ENCODE measurements around the gene ISCA2.

GRCh38 chr14:74515891-74516412, 22.4 kb downstream of the ISCA2 start:
- TF ChIP-seq CTCF (conservative IDR thresholded peaks at IDR 0.05 in 1 of 2, IDR thresholded peaks at IDR 0.05 in 1 of 2; ENCODE audit: low read depth in 1 of 2, low read length in 2 of 2) = no peak
- TF ChIP-seq EZH2 (IDR thresholded peaks at IDR 0.05; ENCODE audit: low read length, missing control alignments) = no peak
